ACHN (cell line): ENCODE data around the gene KCNQ1.
A peak's percentile ranks its signal among the peaks of the same experiment; 100 is the strongest.

Source experiments
- DNase-seq: peaks from one replicate; pipeline ENCODE4 v3.0.0-alpha.2; 2015
- in situ Hi-C: cut with HindIII; loops from 2 replicates; pipeline ENCODE4 v1.10.0; 2017; ENCODE audit warnings: low sequenced_read_pairs, low pct_ligation_motif_present, low pct_unique_long_range_greater_than_20kb

Gene KCNQ1

GRCh38 chr11:2836315-2837095, 391.7 kb downstream of the KCNQ1 start:
- DNase-seq, result no peak
- in situ Hi-C loops, result no loop called here

- in situ Hi-C loops, result no loop called here
Observed at GRCh38 chr11:2837096-2837601, 392.3 kb downstream of the KCNQ1 start.

GRCh38 chr11:2837651-2838050, 392.8 kb downstream of the KCNQ1 start:
- in situ Hi-C loops, result no loop called here
- DNase-seq, result no peak

More at GRCh38 chr11:2837096-2837601, 392.3 kb downstream of the KCNQ1 start:
- DNase-seq, result peak; percentile 9

GRCh38 chr11:2838091-2838490, 393.3 kb downstream of the KCNQ1 start:
- no peak for DNase-seq
- in situ Hi-C loops, result no loop called here

- DNase-seq, result no peak
- in situ Hi-C loops, result no loop called here
Observed at GRCh38 chr11:2838676-2839294, 394.0 kb downstream of the KCNQ1 start.

- in situ Hi-C loops, result no loop called here
- no peak for DNase-seq
Observed at GRCh38 chr11:2839395-2839943, 394.7 kb downstream of the KCNQ1 start.

GRCh38 chr11:2841411-2842190, 396.8 kb downstream of the KCNQ1 start:
- no peak for DNase-seq
- in situ Hi-C loops, result no loop called here

GRCh38 chr11:2842876-2843275, 398.1 kb downstream of the KCNQ1 start:
- no peak for DNase-seq
- in situ Hi-C loops, result no loop called here

GRCh38 chr11:2843551-2843950, 398.7 kb downstream of the KCNQ1 start:
- in situ Hi-C loops, result no loop called here
- DNase-seq, result no peak

- in situ Hi-C loops, result no loop called here
- DNase-seq, result no peak
Observed at GRCh38 chr11:2844116-2844842, 399.5 kb downstream of the KCNQ1 start.

- in situ Hi-C loops, result no loop called here
- no peak for DNase-seq
Observed at GRCh38 chr11:2844996-2845395, 400.2 kb downstream of the KCNQ1 start.

- in situ Hi-C loops, result no loop called here
- DNase-seq, result no peak
Observed at GRCh38 chr11:2846056-2846455, 401.2 kb downstream of the KCNQ1 start.

GRCh38 chr11:2846470-2846869, 401.7 kb downstream of the KCNQ1 start:
- in situ Hi-C loops, result no loop called here
- DNase-seq, result no peak

GRCh38 chr11:2847561-2847960, 402.8 kb downstream of the KCNQ1 start:
- no peak for DNase-seq
- in situ Hi-C loops, result no loop called here

- no peak for DNase-seq
- in situ Hi-C loops, result no loop called here
Observed at GRCh38 chr11:2848497-2848896, 403.7 kb downstream of the KCNQ1 start.

- in situ Hi-C loops, result no loop called here
Observed at GRCh38 chr11:2849994-2850770, 405.4 kb downstream of the KCNQ1 start.

GRCh38 chr11:2853401-2853800, 408.6 kb downstream of the KCNQ1 start:
- no peak for DNase-seq
- in situ Hi-C loops, result no loop called here

More at GRCh38 chr11:2849994-2850770, 405.4 kb downstream of the KCNQ1 start:
- no peak for DNase-seq
